ENCODE measurements around the gene HRH2.

DNA sequence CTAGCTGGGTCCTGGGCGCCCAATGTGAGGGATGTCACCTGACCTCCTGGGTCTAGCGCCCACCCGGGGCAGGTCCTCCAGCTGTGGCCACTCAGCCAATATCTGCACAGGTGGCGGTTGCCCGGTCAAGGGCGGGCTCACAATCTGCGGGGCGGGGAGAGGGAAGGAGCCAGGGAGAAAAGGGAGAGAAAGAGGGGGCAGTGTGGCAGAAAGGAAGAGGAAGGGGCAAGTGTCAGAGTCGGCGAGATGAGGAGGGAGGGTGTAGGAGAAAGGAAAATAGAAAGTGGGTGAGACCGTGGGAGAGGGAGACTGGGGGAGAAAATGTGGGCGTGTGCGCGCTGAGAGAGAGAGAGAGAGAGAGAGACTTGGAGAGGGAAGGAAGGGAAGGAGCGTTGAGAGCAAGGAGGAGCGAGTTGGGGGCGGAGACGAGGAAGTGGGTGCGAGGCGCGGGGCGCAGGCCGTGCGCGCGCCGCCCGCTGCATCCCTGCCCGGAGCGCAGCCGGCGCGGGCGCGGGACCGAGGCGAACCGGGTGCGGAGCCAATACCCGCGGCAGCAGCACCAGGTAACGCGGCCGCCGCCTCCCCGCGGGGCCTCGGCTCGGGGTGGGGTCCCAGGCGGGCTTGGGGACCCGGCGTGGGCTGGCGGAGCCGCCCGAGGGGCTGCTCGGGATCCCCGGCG lies at the start of gene HRH2:
- TF ChIP-seq MAX (CRISPR knock-in tag; IDR thresholded peaks at IDR 0.05) (0 out of 2 replicates have a peak, but pooled peaks have one; percentile 20), NR3C1 (CRISPR knock-in tag; conservative IDR thresholded peaks at IDR 0.05; ENCODE audit: low read depth) (no peak), ETV6 (CRISPR knock-in tag; IDR thresholded peaks at IDR 0.05) (0 out of 2 replicates have a peak, but pooled peaks have one; percentile 40), RELA (CRISPR knock-in tag; IDR thresholded peaks at IDR 0.05; ENCODE audit: borderline replicate concordance) (no peak)
- TF ChIP-seq, protein P1, sequence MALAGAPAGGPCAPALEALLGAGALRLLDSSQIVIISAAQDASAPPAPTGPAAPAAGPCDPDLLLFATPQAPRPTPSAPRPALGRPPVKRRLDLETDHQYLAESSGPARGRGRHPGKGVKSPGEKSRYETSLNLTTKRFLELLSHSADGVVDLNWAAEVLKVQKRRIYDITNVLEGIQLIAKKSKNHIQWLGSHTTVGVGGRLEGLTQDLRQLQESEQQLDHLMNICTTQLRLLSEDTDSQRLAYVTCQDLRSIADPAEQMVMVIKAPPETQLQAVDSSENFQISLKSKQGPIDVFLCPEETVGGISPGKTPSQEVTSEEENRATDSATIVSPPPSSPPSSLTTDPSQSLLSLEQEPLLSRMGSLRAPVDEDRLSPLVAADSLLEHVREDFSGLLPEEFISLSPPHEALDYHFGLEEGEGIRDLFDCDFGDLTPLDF (CRISPR knock-in tag; IDR thresholded peaks at IDR 0.05), result no peak
- TF ChIP-seq, protein P2, sequence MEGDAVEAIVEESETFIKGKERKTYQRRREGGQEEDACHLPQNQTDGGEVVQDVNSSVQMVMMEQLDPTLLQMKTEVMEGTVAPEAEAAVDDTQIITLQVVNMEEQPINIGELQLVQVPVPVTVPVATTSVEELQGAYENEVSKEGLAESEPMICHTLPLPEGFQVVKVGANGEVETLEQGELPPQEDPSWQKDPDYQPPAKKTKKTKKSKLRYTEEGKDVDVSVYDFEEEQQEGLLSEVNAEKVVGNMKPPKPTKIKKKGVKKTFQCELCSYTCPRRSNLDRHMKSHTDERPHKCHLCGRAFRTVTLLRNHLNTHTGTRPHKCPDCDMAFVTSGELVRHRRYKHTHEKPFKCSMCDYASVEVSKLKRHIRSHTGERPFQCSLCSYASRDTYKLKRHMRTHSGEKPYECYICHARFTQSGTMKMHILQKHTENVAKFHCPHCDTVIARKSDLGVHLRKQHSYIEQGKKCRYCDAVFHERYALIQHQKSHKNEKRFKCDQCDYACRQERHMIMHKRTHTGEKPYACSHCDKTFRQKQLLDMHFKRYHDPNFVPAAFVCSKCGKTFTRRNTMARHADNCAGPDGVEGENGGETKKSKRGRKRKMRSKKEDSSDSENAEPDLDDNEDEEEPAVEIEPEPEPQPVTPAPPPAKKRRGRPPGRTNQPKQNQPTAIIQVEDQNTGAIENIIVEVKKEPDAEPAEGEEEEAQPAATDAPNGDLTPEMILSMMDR (IDR thresholded peaks at IDR 0.05), result no peak
- TF ChIP-seq, protein P3, sequence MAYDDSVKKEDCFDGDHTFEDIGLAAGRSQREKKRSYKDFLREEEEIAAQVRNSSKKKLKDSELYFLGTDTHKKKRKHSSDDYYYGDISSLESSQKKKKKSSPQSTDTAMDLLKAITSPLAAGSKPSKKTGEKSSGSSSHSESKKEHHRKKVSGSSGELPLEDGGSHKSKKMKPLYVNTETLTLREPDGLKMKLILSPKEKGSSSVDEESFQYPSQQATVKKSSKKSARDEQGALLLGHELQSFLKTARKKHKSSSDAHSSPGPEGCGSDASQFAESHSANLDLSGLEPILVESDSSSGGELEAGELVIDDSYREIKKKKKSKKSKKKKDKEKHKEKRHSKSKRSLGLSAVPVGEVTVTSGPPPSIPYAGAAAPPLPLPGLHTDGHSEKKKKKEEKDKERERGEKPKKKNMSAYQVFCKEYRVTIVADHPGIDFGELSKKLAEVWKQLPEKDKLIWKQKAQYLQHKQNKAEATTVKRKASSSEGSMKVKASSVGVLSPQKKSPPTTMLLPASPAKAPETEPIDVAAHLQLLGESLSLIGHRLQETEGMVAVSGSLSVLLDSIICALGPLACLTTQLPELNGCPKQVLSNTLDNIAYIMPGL (CRISPR knock-in tag; IDR thresholded peaks at IDR 0.05), result no peak

All from WTC11 (cell line).